GM20431 (cell line): ENCODE data around the gene TMED10.

Experiments
- in situ Hi-C: fragments of 300-500 bp; cut with MseI, MboI; formaldehyde crosslinking; loops from one replicate; pipeline ENCODE4 v1.15.0; 2020; ENCODE audit warnings: low sequenced_read_pairs; ENCODE audit not compliant: unreplicated experiment

Gene TMED10

DNA sequence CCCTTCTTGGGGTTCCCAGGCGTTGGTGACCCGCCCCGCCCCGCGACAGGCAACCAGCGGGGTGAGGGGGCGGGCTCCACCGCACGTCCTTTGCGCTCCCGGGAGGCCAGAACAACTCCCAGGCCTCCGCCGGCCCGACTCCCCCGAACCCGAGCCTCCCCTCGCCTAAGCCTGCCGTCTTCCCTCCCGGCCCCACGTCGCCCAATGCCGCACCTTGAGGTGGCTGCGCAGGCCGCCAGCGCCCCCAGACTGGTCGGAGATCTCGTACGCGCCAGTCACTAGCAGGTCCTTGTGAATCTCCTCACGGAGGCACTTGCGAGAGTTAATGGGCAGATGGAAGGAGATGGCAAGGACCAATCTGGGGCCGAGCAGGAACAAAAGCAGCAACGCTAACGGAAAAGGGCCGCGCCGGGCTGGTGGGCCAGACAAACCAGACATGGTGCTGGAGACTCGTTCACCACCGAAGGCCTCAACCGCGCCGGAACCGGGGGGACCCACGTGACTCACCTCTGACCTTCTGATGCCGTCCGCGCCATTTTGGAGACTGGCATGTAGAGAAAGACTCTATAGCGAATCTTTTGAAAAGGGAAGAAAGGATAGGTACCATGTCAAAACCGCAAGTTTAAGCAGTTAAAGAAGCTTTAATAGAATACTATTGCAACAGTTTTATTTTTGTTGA lies at the start of gene TMED10:
Gene TMED10, minus strand, starts transcription at position 471 of the 679 bp plus-strand sequence. Its CDS starts 33 bp downstream, at position 438.
- in situ Hi-C loops, result no loop called here

DNA sequence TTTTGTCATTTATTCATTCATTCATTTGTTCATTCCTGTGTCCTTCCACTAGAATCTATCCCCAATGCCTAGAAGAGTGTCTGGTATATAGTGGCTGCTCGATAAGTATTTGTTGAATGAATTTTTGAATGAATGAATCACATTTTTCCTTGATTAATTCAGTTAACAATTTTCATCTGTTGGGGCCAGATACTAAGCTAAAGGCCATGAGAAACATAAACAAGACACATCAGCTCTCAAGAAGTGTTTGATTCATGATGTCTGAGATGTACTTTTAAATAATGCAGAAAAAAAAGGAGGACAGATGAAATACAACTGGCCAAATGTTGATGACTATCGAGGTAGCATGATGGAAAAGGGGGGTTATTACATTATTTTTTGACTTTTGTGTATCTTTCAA lies 48.1 kb upstream of the TMED10 start:
- in situ Hi-C loops, result no loop called here

DNA sequence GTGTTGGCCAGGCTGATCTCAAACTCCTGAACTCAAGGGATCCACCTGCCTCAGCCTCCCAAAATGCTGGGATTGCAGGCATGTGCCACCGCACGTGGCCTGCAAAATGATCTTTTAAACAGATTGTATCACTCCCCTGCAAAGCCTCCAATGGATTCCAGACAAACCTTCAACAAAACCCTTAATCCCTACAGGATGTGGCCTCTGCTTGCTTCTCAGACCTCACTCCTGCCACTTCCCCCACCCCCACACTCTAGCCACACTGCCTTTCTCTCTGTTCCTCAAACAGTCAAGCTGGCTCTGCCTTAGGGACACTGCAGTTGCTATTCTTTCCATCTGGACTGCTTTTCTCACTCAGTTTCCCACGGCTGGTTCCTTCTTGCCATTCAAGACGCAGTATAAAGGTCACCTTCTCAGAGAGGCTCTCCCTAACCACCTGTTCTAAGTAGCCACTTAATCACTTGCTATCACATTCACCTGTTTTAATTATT lies 47.3 kb upstream of the TMED10 start:
- in situ Hi-C loops, result no loop called here

DNA sequence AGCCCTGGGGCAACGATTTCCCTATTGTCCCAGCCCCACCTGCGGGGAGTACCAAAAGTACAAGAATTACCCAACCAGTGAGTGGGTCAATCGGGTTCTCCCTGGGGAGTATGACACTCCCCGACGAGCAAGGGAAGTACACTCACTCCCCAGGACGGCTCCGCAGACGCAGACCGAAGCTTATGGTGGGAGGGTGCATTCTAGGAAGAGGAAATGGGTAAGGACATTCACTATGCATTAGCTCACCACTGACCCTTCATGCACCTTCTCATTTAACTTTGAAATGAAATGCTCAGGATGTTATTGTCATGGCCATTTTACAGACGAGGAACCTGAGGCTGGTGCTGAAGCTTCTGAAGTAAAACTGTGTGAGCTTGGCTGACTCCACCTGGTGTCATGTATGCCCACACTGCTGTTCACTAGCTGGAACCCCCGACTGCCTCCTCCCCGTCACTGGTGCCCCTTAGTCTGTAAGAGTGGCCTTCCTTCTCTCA lies 45.8 kb upstream of the TMED10 start:
- in situ Hi-C loops, result no loop called here

DNA sequence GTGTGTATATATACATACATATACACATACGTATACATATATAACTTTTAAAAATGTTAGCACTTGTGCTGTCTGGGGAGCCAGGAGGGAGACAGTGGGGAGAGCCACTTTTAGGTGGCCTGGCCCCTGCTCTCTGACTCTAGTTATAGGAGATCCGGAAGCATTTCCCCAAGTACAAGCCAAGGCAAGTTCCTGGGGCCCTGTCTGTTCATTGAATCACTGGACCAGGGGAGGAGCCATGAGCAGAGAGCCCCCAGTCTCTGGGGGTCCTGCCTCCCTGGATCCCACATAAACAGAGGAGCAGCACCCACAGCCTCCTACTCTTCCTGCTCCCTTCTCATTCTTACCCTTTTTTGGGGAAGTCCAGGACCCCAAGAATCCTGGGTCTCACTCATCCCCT lies 45.4 kb upstream of the TMED10 start:
- in situ Hi-C loops, result no loop called here

DNA sequence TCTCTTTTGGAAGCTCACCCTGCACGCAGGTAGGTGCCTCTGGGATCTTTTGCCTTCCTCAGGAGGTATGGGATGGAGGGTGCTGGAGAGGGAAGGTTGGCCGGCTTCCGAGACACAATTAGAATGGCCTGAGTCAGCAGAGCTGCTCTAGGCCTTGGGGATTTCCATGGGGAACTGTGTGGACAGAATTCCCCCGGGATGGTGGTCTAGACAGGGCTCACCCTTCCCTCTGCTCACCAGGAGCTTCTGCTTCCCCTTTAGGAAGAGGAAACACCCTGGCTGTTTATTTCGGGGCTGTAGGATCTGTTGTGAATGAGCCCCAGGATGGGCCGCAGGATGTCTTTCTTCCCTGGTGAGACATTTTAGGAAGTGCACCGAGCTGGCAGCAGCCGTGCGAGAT lies 43.7 kb upstream of the TMED10 start:
- in situ Hi-C loops, result no loop called here

DNA sequence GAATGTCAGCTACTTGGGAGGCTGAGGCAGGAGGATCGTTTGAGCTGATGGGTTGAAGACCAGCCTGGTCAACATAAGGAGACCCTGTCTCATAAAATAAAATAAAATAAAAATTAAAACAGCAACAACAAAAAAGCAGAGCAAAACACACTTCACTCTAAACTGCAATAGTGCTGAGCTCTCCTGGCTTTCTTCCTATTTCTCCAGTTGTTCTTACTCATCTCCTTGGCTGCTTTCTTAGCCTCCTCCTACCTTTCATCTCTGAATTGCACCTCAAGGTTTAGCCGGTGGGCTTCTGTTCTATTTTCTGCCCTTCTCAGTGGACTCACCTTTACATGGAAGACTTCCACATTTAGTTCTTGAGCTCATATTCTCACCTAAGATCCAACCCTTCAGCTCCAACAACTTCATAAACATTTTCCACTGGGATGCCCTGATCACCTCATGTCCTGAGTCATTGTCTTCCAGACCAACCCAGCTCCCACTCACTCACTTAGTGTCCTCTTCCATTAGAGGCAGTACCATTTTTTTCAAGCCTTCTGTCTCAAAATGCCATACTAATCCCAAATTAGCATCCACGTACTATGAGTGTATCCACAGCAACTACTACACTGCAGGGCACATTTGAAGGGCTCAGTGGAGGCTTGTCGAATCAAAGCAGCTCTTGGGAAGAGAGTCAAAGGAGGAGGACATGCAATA lies 41.2 kb upstream of the TMED10 start:
- in situ Hi-C loops, result no loop called here

DNA sequence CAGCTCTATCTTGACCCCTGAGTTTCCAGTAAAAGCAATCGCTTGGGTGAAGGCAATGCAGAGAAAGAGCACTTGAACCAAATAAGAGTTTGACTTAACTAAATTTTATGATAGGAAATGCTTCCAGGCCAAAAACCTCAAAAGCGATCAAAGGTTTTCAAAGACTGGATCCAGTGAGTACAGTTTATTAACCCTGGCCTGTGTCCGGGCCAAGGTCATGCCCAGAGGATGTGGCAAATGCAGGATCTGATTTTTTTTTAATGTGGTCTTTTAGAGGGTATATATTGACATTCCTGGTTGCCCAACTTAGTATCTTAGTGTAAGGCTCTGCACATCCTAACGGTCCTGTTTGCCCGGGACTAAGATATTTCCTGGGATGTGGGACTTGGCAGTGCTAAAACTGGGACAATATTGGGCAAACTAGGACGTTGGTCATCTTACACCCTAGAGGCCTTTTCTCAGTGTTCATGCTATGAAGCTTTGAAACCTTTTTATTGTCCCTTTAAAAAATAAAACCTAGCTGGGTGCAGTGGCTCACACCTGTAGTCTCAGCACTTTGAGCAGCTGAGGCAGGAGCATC lies 40.1 kb upstream of the TMED10 start:
- in situ Hi-C loops, result no loop called here

DNA sequence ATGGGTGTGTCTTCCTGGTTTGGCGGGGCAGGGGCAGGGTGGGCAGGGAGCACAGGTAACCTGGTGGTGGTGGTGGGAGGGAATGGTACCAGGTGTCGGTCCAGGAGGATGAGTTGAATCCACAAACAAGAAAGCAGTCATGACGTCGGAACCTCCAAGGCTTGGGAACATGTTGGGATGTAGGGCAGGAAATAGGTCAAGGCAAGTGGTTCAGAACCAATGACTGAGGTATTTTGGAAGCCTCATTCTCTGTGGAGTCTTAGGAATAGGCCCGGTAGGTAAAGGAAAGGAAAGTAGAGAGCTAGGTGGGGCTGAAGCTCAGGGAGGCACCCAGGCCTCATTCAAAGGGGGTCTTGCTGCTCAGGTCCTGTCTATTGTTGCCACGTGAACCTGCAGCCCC lies 39.1 kb upstream of the TMED10 start:
- in situ Hi-C loops, result no loop called here

DNA sequence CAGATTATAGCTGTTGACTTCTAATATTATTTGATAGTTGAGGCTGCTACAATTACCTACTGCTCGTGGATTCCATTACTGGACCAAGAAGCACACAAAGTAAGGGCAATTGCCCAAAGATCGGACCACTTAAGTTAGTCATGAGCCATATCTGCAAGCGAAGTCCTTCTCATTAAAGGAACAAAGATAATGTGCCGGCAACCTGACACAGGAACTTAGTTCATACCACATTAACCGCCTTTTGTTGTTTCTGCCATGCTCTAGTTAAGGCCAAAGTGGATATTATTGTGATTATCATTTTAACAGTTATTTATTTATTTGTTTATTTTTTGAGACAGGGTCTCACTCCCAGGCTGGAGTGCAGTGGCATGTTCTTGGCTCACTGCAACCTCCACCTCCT lies 38.1 kb upstream of the TMED10 start:
- in situ Hi-C loops, result no loop called here

DNA sequence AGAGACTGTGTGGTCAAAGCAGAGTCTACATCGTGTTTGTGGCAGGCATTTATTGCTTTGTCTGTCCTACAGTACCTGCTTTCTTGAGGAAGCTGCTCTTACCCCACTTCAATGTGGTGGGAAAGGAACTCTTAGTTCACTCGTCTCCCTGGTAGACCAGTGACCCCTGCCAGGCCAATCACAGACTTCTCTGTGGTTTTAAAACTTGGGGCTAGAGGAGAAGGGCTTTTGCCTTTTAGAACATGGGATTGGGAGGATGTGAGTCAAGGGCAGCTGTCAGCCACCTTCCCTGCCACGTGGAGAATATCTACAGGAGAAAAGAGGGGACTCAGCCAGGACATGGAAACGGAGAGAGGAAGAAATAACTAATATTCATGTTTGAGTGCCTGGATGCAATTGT lies 36.8 kb upstream of the TMED10 start:
- in situ Hi-C loops, result no loop called here

DNA sequence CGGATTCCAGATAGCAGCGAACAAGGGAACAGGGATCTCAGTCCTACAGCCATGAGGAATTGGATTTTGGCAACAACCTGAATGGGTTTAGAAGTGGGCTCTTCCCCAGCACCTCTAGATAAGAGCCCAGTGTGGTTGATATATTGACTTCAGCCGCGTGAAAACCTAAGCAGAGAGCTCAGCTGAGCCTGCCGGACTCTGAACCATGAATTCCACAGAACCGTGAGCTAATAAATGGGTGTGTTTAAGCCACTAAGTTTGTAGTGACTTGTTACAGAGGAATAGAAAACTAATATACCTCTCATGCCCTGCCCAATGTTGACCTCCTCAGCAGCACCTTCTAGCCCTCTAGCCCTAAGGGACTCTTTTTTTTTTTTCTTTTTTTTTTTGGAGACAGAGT lies 32.4 kb upstream of the TMED10 start:
- in situ Hi-C loops, result no loop called here

DNA sequence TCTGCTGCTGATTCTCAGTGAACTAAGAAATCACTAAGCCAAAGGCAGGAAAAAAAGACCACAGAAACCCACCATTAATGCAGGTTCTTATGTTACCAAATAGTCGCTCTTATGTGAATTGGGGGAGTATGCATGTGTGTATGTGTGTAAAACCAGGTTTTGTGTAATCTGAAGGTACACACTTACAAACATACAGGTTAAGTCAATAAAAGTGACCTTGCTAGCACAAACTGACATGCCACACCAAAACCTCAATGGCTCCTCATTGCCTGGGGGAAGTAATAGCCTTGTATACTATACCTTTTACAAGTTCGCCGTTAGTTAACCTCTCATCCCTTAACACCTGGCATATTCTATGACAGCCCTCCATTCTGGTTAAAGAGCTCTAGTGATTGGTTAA lies 29.8 kb upstream of the TMED10 start:
- in situ Hi-C loops, result no loop called here

DNA sequence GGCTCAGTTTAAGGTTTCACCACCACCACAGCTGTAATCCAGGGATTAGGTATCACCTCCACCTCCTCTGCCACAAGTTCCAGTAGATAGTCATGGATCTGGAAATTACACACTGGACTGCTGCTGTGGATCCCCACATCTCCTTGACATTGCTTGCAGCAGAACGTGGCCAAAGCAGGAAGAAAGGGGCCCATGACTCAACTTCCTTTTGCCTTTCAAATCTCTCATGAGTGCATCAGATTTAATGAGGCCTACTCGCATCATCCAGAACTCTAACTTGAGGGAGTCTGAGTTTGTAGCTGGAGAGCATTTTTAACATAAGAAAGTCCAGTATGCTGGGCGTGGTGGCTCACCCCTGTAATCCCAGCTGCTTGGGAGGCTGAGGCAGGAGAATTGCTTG lies 29.2 kb upstream of the TMED10 start:
- in situ Hi-C loops, result no loop called here

DNA sequence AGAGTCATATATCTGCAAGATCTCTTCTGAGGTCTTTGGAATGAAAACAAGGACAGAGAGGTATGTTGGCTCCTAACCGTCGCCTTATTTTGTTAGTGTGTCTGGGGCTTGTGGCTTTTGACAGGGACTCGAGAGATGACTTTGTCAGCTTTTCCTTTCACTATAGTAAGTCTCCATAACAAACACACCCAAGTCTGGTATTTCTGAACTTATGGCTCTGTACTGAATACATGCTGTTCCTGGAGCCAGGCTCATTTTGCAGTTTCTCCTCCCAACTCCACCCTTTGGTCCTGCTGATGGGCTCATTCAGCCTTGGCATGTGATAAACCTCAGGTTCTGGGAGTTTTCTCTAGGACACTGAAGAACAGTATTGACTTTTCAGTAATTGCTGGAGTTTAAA lies 27.7 kb upstream of the TMED10 start:
- in situ Hi-C loops, result no loop called here

DNA sequence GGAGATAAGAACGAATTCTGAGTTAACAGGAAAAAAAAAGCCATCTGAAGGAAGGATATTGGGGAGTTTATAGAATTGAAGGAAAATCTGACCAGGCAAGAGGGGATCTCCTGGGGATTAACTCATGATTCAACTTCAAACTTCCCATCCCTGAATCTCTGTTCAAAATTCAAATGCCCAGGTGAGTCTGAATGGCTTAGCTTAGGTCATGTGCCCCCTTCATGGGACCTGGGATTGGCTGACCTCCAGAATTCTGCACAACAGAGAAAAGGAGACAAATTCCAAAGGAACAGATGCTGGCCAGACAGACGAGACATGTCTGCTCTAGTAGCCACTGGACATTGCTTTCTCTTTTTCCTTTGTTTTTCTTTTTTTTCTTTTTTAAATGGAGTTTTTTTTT lies 26.2 kb upstream of the TMED10 start:
- in situ Hi-C loops, result no loop called here

DNA sequence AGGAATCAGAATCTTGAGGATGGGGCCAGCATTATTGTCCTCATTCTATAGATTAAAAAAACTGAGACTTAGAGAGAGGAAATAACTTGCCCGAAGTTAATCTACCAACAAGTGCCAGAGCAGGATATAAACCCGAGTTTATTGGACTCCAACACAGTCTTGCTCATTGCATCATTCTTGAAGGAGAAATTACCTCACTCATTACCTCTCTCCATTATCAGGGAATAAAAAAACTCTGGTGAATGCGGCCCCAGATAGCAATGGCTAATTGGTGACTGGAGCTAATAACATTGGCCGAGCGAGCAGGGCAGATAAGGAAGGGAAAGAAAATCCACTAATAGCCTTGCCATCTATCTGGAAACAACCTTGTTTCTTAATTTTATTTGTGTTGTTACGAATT lies 24.7 kb upstream of the TMED10 start:
- in situ Hi-C loops, result no loop called here

DNA sequence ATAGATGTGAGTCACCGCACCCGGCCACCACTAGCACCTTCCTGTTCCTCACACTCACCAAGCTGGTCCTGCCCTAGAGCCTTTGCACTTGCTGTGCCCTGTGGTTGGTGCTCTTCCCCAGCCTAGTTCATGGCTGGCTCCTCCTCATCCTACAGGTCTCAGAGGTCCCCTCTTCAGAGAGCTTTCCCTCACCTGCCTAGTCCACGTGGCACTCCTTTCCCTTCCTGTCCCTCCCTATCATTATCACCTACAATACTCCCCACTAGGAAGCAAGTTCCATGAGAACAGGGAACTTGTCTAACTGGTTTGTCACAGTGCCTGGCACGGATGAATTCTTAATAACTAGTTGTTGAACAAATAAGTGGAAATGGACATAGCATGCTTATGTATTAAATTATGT lies 24.0 kb upstream of the TMED10 start:
- in situ Hi-C loops, result no loop called here

DNA sequence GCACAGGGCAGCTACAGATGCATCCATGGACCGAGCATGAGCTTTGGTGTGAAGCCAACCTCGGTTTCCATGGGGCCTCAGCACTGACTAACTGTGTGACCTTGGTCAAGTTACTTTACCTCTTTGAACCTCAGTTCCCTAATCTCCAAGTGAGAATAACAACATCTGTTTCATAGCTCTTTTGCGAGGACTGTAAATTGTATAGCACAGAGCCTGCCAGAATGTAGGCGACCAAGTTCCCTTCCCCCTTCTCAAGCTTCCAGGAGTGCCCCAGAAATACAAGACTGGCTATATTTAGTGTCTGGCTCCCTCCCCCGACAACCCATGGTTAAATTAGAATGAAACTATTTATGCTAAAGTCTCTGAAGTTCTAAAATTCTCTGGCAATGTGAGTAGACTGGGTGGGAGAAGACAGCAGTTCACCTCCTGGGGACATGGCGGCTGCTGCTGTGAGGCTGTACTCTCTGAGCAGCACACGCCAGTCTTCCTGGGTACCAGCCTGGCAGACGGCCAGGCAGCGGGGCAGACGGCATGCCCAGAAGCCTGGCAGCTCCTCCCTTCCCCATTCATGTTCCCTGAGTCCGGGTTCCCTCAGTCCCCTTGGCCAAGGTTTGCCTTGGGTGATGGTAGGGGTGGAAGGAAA lies 22.0 kb upstream of the TMED10 start:
- in situ Hi-C loops, result no loop called here

DNA sequence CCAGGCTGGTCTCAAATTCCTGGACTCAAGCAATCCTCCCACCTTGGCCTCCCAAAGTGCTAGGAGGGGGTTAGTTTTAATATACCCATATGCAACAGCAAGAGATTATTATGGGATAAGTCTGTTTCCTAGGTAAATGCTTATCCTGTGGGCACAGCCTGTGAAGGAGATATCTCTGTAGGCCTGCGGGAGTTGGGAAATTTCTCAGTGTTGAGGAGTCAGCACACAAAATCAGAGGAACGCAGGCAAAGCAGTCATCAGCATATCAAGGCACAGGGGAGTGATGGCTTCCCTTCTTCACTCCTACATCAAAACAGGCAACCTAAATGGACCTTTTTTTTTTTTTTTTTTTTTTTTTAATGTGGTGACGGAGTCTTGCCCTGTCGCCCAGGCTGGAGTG lies 20.9 kb upstream of the TMED10 start:
- in situ Hi-C loops, result no loop called here

DNA sequence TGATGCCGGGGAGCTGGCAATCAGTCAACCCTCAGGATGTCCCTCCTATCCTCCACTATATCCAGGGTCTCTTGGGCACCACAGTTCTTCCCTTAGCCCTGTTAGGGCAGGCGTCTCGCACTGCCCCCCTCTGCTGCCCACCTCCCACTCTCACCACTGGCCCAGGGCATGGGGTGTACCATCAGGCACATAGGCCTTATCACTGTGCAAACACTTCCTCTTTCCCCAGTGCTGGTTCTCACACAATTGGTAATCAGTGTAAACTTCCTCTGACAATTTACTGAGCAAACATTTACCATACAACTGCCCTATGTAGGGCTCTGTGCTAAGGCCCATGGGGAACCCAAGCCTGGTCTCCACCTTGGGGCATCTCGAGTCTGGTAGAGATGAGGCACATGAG lies 20.1 kb upstream of the TMED10 start:
- in situ Hi-C loops, result no loop called here
